ENCODE data around the gene GRID2.

Gene GRID2

DNA sequence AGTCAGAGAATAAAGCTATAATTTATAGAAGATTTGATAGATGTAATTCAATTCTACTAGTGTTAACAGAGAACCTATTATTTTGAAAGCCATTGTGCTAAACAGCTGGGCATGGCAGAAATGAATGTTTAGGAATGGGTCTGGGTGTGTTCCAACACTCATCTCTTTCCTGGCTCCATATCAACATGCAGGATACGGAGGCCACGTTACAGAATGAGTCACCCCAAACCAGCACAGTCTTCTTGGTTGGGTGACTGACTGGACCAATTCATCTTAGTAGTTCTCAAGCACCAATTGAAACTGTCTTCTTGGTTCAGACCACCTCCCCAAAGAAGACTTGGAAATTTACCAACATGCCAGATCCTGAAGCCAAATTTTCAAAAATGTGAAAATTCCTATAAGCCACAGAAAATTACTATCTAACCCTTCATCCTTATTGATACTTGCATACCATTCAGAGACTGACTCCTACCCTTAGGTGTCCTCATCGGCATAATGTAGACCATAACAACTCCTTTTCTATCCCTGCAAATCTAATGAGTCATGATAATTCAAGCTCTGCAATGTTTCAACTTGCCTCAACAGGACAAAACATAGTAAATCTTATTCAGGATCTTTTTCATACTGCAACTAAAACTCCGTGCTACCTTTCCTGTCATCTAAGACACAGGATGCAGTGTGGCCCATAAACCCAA, 1472.8 kb downstream of the GRID2 start:
- DNase-seq = no peak

DNA sequence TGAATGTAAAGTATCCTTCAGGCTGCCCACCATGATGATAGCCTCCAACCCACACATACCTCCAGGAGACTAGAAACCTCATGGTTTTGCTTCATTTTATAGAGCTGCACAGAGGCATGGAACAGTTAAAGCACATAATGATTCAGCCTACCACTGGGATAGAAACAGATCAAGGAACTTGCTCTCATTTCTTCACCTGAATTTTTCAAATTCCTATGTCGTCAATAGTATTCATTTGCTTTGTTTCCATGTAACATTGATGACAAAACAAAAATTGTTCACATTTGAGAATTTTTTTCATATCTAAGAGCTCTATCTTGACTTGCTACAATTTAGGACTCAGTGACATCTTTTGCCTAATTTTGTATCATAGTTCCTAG, 1473.3 kb downstream of the GRID2 start:
- DNase-seq = no peak

DNA sequence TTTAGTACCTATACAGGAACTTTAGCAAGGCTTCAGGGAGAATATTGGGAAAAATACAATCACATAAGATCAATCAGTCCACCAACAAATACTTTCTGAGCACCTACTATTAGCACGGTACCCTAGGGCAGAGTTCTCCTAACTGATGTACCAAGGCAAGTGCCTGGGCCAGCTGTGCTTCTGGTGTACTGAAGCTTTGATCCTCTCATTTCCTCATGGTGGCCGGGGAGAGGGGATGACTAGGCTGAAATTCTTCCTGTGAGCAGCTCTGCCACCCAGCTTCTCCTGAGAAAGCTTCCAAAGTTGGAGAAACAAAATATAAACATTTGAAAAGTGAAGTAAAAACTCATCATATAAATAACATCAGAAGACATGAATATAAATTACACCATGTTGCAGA, 1475.5 kb downstream of the GRID2 start:
- DNase-seq = no peak

DNA sequence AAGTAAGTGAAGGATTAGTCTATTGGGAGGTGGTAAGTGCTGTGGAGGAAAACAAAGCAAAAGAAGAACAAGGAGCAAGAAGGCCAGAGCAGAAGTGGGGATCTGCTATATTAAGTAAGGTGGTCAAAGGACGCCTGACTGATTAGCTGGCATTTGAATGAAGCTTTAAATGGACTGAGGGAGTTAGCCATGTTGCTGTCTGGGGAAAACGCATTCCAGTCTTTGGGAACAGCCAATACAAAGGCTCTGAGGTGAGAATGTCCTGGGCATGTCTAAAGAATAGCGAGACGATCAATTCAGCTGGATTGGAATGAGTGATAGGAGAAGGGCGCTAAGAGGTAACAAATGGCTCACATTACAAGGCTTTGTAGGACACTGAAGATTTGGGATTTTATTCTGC, 1476.3 kb downstream of the GRID2 start:
- DNase-seq = no peak

DNA sequence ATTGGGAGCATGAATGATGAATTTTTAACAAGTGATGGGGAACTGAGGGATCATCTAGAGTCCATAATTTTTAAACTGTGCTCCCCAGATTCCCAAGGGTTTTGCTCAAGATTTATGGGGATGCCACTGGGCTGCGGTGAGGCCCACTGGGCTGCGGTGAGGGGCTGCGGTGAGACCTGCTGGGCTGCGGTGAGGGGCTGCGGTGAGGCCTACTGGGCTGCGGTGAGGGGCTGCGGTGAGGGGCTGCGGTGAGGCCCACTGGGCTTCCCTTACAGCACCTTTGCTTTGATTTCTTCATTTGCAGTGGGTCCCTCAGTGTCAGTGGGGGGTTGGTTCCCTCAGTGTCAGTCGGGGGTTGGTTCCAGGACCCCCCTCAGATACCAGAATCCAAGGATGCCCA, 1477.4 kb downstream of the GRID2 start:
- DNase-seq = no peak

DNA sequence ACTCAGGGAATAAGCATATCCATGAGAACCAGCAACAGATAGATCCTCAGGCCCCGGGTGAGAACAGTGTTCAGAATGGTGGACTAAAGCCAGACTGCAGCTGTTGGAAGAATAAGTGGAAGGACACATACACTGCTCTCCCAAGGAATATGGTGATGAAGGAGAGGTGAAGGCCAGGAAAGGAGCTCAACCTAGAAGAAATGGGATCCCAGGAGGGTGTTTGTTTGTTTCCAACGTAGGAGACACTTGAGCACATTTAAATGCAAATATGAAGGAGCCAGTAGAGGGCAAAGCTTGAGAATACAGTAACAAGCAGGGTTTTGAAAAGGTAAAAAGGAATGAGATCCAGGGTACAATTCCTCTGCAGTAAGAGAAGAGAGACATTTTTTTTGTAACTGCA, 1482.4 kb downstream of the GRID2 start:
- no peak for DNase-seq

DNA sequence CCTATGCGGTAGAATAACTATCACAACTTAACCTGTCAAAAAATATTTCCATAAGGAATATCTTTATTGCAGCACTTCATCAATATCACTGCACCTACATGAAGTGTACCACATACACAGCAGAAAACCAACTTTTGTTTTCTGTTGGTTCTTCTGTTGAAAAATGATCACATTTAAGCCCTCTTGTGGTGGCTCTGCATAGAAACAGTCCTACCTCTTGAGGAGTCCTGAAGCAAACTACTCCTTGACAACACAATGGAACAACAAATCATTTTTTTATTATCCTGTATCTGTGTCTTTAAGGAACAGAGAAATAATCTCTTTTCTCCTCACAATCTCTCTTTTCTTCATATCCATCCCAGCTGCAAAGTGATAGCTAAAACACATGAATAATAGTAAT, 1484.9 kb downstream of the GRID2 start:
- no peak for DNase-seq

DNA sequence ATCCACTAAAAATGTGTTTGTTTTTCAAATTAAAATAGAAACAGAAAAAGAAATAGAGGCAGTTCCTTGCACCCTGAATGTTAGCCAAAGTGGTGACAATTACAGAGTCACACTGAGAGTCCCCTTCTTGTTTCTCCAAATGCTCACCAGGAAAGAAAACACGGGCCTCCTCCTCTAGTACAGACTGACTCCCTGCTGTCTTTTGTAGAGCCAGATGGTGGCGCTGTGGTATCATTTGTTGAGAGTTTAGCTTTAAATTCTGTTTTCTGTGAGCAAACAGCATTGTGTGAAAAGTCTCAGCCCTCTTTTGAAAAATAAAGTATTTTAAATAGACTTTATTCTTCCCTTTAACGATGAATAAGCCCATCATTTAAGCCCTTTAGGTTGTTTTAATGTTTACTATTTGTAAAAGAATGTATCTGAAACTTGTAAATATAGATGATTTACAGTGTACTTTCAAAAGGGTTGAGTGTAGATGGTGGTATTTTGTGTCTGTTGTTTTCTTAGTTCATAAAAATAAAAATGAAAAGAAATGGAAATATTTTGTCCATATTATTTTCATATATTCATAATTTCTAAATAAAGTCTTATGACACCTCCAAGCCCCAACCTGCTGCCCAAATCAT, 1487.9 kb downstream of the GRID2 start:
- DNase-seq = no peak

DNA sequence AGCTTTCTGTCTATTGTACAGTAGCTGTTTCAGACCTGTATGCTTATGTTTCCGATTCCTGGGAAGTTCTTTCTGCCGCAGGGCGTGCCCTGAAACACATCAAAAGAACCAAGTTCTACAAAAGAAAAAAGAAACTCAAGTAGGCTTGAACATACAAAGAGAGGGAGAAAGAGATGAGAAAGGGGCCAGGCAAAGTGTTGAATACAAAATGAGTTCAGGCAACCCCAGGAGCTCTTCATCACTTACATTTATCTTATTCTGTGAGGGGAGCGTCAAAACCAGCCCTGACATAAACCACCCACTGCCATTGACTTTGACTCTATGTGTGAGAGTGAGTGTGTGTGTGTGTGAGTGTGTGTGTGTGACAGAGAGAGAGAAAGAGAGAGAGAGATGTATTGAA, 1498.3 kb downstream of the GRID2 start:
- no peak for DNase-seq

DNA sequence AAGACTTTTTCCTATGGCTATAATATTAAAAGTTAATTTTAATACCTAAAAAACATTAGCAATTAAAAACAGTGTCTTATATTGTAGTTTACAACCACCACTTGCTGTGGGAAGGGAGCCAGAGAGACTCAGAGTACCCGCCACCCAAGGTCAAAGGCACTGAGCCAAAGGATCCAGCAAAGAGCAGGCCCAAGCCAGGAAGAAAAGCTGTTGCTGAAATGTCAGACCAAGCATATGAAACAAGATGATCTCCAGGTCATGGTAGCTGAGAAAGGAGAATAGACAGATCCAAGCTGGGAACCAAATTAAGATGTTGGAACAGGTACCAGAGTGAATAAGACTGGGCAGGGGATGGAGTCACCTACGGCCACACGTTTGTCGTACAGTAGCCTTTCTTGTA, 1506.0 kb downstream of the GRID2 start:
- no peak for DNase-seq

DNA sequence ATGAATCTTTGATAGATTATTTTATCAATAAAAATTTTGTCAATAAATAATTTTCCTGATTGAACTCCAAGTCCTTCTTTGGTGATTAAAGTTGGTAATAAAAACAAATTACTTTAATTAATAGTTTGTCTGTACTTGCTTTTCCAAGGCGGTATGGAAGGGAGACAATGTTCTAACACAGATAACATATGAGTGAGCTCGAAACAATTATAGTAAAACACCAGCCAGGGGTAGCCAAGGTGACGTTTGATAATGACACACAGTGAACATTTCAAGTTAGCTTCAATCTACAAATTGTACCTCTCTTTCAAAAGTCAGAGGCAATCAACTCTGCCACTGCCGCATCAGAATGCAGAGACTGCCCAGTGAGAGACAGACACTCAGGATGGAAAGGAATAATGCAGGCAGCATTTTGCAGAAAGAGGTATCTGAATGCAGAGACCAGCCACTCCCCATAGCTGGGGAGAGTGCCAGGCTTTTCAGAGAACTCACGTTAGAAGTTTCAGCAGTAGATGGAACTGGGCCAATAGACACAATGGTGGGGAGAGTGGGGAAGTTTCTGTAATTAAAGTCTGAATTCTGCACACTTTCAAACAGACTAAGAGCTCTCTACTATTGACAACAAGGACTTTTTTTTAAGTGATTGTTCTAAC, 1506.7 kb downstream of the GRID2 start:
- DNase-seq = no peak

DNA sequence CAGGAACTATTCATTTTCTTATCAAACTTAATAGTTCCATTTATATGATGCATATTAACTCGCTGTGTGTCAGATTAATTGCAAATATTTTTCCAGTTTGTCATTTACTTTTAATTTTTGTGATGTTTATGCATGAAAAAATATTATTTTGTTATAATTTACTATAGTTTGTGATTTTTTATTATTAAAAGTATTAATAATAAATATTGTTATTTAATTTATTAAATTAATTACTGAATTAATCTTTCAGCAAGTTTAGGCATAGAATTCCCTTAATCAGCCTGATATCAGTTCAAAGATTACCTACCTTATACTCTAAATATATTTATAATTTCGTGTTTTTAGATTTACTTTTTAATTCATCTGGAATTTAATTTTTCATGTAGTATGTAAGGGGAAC, 1509.3 kb downstream of the GRID2 start:
- no peak for DNase-seq

DNA sequence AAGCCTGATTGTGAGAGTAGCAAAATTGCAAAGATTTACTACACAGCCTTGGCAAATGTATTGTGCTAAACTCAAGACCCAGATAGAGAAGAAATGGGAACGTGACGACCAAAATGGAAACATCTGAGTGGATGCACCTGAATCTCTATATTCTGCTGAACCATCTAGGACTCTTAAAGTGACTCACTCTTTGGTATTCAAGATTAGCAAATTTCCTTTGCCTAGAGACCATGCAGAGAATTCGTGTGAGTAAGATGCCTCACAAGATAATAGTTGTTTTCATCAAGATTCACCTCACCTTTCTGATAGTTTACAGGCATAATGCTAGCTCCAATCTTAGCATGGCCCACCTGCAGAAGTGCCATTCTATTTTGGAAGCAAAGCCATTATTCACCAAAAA, 1510.4 kb downstream of the GRID2 start:
- DNase-seq = no peak

DNA sequence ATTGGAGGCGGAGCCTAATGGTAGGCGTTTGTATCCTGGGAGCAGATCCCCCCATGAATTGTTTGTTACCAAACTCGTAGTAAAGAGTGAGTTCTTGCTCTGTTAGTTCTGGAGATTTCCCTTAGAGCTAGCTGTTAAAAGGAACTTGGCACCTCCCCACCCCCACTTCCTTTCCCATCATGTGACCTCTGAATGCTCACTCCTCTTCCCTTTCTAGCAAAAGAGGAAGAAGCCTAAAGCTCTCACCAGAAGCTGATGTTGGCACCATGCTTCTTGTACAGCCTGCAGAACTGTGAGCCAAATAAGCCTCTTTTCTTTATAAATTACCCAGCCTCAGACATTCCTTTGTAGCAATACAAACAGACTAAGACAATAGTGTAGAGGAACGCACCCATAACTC, 1511.0 kb downstream of the GRID2 start:
- no peak for DNase-seq
